GM12878 (cell line): Measurements from ENCODE around the gene PYGB. TPM values are rescaled to one million over a fixed set of nuclear protein-coding genes. Genes with fewer than 3 reads are reported as not detected.

Source experiments
- CEBPB ChIP-seq, 2 experiments: fragments of 150-350 bp in 1 of 2; IDR thresholded peaks; 2 replicates each; pipeline ENCODE4 v1.6.1; 2012 to 2014; ENCODE audit warnings: low read depth in 2 of 2, low read length in 2 of 2, borderline replicate concordance in 1 of 2, inconsistent platforms in 1 of 2
- DPF2 ChIP-seq: fragments of 450-650 bp; IDR thresholded peaks from 2 replicates; pipeline ENCODE4 v1.6.1; 2017; ENCODE audit warnings: mild to moderate bottlenecking
- FOXK2 ChIP-seq: fragments of 450-650 bp; IDR thresholded peaks from 2 replicates; pipeline ENCODE4 v1.6.1; 2017; ENCODE audit warnings: mild to moderate bottlenecking, moderate library complexity
- MEF2A ChIP-seq: IDR thresholded peaks from 2 replicates; pipeline ENCODE4 v1.6.1; 2011; ENCODE audit warnings: low read depth, mild to moderate bottlenecking, low read length, moderate library complexity; ENCODE audit not compliant: insufficient read depth
- NFYB ChIP-seq: IDR thresholded peaks from 2 replicates; pipeline ENCODE4 v1.6.1; 2011; ENCODE audit warnings: low read depth, mild to moderate bottlenecking, low read length, improper control_type of control experiment, moderate library complexity; ENCODE audit not compliant: insufficient read depth
- NR2F1 ChIP-seq: fragments of 450-650 bp; conservative IDR thresholded peaks from 2 replicates; pipeline ENCODE4 v1.6.1; 2017; ENCODE audit warnings: mild to moderate bottlenecking
- POLR2AphosphoS2 ChIP-seq: IDR thresholded peaks from 2 replicates; pipeline ENCODE4 v1.6.1; 2011; ENCODE audit warnings: low read depth, mild to moderate bottlenecking, low read length, improper control_type of control experiment, moderate library complexity
- RBBP5 ChIP-seq: fragments of 200-600 bp; sonication (generic); conservative IDR thresholded peaks from 2 replicates; pipeline ENCODE4 v1.6.1; 2016
- WRNIP1 ChIP-seq: IDR thresholded peaks from 2 replicates; pipeline ENCODE4 v1.6.1; 2011; ENCODE audit warnings: low read depth, low read length, improper control_type of control experiment, borderline replicate concordance
- ZNF24 ChIP-seq: fragments of 450-650 bp; IDR thresholded peaks from 2 replicates; pipeline ENCODE4 v1.6.1; 2017; ENCODE audit warnings: antibody characterized with exemption, mild to moderate bottlenecking
- polyA plus RNA-seq, 11 experiments: library from polyadenylated mRNA; depleted of rRNA in 4 of 11; unstranded in 6 of 11; stranded (reverse) in 5 of 11; fragments of >200 nt; fragmentation: Nextera tagmentation in 4 of 11; fragmentation: Illumina TruSeq in 1 of 11; extraction: Ambion mirVana in 4 of 11; extraction: Trizol in 1 of 11; gene quantifications; 1 replicate in 1 of 11; 2 replicates in 10 of 11; pipeline versions ENCODE4 v1.2.1 to v1.2.3, GENCODE V29; 2011 to 2016; ENCODE audit warnings: inconsistent platforms in 2 of 11, missing spikeins in 2 of 11, low read depth in 1 of 11
- total RNA-seq, 4 experiments: library from RNA; depleted of rRNA in 3 of 4; stranded (reverse); fragments of >200 nt in 3 of 4; fragmentation: Illumina TruSeq in 1 of 4; extraction: Trizol in 1 of 4; gene quantifications; 2 replicates each; pipeline versions ENCODE4 v1.2.1 to v1.2.3, GENCODE V29; 2013 to 2021
- TF ChIP-seq, protein P1 (sequence below): fragments of 450-650 bp; formaldehyde crosslinking; IDR thresholded peaks from 2 replicates; pipeline ENCODE4 v1.4.0; 2022; ENCODE audit warnings: mild to moderate bottlenecking, moderate library complexity
- TF ChIP-seq, protein P2 (sequence below): IDR thresholded peaks from 2 replicates; pipeline ENCODE4 v1.6.1; 2012; ENCODE audit warnings: improper control_type of control experiment, low read depth, low read length; ENCODE audit not compliant: insufficient replicate concordance
- TF ChIP-seq, protein P3 (sequence below): IDR thresholded peaks from 2 replicates; pipeline ENCODE4 v1.6.1; 2012; ENCODE audit warnings: low read depth, low read length, improper control_type of control experiment
- TF ChIP-seq, protein P4 (sequence below): fragments of 450-650 bp; formaldehyde crosslinking; IDR thresholded peaks from 2 replicates; pipeline ENCODE4 v1.4.0; 2020; ENCODE audit warnings: mild to moderate bottlenecking, moderate library complexity

PYGB gene
- total and polyA plus RNA-seq, 10 of the 15 experiments (the other 5 are each of a cell fraction or from before 2014, with no cell fraction given) = 0.34 to 33.5 (median 21.8) TPM

DNA sequence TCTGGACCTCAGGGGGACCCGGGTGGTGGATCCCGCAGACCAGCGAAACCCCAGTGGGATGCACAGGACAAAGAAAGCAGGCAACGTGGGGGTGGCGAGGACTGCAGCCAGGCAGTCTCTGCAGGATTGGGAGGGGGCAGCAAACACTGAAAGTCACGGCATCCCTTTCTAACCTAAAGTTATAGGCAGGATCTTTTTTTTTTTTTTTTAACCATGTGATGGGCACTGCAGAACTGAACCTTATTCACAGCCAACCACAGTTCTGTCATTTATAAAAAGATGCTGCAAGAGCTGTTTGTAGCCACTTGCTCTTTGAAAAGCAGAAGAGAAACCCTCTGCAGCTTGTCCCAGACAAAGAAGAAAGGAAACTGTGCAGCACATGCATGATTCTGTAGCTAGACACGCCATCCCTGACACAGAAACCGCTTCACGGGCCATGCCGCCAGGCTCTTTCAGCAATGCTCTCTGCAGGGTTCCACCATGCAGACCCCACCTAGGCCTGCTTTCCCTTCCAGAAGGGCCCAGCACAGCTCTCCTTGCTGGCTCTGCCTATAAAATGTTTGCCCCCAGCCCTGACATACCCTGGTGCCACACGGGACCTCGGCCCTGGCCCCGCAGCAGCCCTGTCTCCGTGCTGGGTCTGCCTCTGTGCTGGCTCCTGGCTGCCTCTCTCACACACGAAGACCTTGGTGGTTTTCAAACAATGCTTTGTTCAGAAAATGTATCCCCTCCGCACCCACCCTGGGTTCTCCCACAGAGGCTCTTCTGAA, 70.8 kb downstream of the PYGB start (continued):
- TF ChIP-seq, protein P1, sequence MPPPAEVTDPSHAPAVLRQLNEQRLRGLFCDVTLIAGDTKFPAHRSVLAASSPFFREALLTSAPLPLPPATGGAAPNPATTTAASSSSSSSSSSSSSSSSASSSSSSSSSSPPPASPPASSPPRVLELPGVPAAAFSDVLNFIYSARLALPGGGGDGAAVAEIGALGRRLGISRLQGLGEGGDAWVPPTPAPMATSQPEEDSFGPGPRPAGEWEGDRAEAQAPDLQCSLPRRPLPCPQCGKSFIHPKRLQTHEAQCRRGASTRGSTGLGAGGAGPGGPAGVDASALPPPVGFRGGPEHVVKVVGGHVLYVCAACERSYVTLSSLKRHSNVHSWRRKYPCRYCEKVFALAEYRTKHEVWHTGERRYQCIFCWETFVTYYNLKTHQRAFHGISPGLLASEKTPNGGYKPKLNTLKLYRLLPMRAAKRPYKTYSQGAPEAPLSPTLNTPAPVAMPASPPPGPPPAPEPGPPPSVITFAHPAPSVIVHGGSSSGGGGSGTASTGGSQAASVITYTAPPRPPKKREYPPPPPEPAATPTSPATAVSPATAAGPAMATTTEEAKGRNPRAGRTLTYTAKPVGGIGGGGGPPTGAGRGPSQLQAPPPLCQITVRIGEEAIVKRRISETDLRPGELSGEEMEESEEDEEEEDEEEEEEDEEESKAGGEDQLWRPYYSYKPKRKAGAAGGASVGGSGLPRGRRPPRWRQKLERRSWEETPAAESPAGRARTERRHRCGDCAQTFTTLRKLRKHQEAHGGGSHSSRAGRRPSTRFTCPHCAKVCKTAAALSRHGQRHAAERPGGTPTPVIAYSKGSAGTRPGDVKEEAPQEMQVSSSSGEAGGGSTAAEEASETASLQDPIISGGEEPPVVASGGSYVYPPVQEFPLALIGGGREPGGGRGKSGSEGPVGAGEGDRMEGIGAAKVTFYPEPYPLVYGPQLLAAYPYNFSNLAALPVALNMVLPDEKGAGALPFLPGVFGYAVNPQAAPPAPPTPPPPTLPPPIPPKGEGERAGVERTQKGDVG (CRISPR knock-in tag) = no peak
- TF ChIP-seq WRNIP1 (no peak), POLR2AphosphoS2 (no peak), CEBPB (IDR thresholded peaks at IDR 0.05; ENCODE audit: borderline replicate concordance in 1 of 2, low read depth in 2 of 2, low read length in 2 of 2) (no peak), DPF2 (peak; percentile 73; the same call in 1 of the 2 replicates), NFYB (no peak), MEF2A (no peak), RBBP5 (no peak), ZNF24 (peak; percentile 69; the same call in 1 of the 2 replicates), NR2F1 (no peak), FOXK2 (no peak)
- TF ChIP-seq, protein P2, sequence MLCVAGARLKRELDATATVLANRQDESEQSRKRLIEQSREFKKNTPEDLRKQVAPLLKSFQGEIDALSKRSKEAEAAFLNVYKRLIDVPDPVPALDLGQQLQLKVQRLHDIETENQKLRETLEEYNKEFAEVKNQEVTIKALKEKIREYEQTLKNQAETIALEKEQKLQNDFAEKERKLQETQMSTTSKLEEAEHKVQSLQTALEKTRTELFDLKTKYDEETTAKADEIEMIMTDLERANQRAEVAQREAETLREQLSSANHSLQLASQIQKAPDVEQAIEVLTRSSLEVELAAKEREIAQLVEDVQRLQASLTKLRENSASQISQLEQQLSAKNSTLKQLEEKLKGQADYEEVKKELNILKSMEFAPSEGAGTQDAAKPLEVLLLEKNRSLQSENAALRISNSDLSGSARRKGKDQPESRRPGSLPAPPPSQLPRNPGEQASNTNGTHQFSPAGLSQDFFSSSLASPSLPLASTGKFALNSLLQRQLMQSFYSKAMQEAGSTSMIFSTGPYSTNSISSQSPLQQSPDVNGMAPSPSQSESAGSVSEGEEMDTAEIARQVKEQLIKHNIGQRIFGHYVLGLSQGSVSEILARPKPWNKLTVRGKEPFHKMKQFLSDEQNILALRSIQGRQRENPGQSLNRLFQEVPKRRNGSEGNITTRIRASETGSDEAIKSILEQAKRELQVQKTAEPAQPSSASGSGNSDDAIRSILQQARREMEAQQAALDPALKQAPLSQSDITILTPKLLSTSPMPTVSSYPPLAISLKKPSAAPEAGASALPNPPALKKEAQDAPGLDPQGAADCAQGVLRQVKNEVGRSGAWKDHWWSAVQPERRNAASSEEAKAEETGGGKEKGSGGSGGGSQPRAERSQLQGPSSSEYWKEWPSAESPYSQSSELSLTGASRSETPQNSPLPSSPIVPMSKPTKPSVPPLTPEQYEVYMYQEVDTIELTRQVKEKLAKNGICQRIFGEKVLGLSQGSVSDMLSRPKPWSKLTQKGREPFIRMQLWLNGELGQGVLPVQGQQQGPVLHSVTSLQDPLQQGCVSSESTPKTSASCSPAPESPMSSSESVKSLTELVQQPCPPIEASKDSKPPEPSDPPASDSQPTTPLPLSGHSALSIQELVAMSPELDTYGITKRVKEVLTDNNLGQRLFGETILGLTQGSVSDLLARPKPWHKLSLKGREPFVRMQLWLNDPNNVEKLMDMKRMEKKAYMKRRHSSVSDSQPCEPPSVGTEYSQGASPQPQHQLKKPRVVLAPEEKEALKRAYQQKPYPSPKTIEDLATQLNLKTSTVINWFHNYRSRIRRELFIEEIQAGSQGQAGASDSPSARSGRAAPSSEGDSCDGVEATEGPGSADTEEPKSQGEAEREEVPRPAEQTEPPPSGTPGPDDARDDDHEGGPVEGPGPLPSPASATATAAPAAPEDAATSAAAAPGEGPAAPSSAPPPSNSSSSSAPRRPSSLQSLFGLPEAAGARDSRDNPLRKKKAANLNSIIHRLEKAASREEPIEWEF = no peak
- TF ChIP-seq, protein P3, sequence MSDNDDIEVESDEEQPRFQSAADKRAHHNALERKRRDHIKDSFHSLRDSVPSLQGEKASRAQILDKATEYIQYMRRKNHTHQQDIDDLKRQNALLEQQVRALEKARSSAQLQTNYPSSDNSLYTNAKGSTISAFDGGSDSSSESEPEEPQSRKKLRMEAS = peak; percentile 86; the same call in 1 of the 2 replicates
- TF ChIP-seq, protein P4, sequence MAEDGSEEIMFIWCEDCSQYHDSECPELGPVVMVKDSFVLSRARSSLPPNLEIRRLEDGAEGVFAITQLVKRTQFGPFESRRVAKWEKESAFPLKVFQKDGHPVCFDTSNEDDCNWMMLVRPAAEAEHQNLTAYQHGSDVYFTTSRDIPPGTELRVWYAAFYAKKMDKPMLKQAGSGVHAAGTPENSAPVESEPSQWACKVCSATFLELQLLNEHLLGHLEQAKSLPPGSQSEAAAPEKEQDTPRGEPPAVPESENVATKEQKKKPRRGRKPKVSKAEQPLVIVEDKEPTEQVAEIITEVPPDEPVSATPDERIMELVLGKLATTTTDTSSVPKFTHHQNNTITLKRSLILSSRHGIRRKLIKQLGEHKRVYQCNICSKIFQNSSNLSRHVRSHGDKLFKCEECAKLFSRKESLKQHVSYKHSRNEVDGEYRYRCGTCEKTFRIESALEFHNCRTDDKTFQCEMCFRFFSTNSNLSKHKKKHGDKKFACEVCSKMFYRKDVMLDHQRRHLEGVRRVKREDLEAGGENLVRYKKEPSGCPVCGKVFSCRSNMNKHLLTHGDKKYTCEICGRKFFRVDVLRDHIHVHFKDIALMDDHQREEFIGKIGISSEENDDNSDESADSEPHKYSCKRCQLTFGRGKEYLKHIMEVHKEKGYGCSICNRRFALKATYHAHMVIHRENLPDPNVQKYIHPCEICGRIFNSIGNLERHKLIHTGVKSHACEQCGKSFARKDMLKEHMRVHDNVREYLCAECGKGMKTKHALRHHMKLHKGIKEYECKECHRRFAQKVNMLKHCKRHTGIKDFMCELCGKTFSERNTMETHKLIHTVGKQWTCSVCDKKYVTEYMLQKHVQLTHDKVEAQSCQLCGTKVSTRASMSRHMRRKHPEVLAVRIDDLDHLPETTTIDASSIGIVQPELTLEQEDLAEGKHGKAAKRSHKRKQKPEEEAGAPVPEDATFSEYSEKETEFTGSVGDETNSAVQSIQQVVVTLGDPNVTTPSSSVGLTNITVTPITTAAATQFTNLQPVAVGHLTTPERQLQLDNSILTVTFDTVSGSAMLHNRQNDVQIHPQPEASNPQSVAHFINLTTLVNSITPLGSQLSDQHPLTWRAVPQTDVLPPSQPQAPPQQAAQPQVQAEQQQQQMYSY (CRISPR knock-in tag) = no peak
